K562 (cell line): ENCODE data around the gene TRAF3IP3. TPM values are rescaled to one million over a fixed set of nuclear protein-coding genes. Genes with fewer than 3 reads are reported as not detected.

Source experiments
- ARHGAP35 ChIP-seq: fragments of 450-650 bp; IDR thresholded peaks from 2 replicates; pipeline ENCODE4 v1.6.1; 2018; ENCODE audit not compliant: partially characterized antibody
- DDX20 ChIP-seq: fragments of 450-650 bp; IDR thresholded peaks from 2 replicates; pipeline ENCODE4 v1.6.1; 2016; ENCODE audit warnings: missing genetic modification characterization, low read depth, mild to moderate bottlenecking, missing compliant biosample characterization, moderate library complexity
- ETS2 ChIP-seq: IDR thresholded peaks from 2 replicates; pipeline ENCODE4 v1.6.1; 2016; ENCODE audit warnings: borderline replicate concordance, missing genetic modification characterization, mild to moderate bottlenecking, moderate library complexity, missing compliant biosample characterization; ENCODE audit not compliant: poor library complexity, severe bottlenecking
- GTF3C2 ChIP-seq: IDR thresholded peaks from 3 replicates; pipeline ENCODE4 v1.6.1; 2011; ENCODE audit warnings: borderline replicate concordance, mild to moderate bottlenecking, moderate library complexity; ENCODE audit not compliant: insufficient read length; ENCODE audit errors: extremely low read depth
- HMBOX1 ChIP-seq: sonication (generic); IDR thresholded peaks from 2 replicates; pipeline ENCODE4 v1.6.1; 2016
- ILF3 ChIP-seq: fragments of 450-650 bp; IDR thresholded peaks from 2 replicates; pipeline ENCODE4 v1.6.1; 2018; ENCODE audit warnings: antibody characterized with exemption, mild to moderate bottlenecking, moderate library complexity, borderline replicate concordance
- IRF9 ChIP-seq: fragments of 450-650 bp; IDR thresholded peaks from 2 replicates; pipeline ENCODE4 v1.6.1; 2016; ENCODE audit warnings: missing biosample characterization, missing genetic modification characterization
- KLF13 ChIP-seq: fragments of 450-650 bp; IDR thresholded peaks from 2 replicates; pipeline ENCODE4 v1.6.1; 2016; ENCODE audit warnings: missing genetic modification characterization, low read depth, mild to moderate bottlenecking, missing compliant biosample characterization, moderate library complexity, borderline replicate concordance
- NBN ChIP-seq: fragments of 450-650 bp; IDR thresholded peaks from 2 replicates; pipeline ENCODE4 v1.6.1; 2016; ENCODE audit warnings: low read depth, mild to moderate bottlenecking
- PML ChIP-seq: IDR thresholded peaks from 2 replicates; pipeline ENCODE4 v1.6.1; 2012; ENCODE audit warnings: low read length, inconsistent platforms
- PURB ChIP-seq: sonication (generic); formaldehyde crosslinking; IDR thresholded peaks from 2 replicates; pipeline ENCODE4 v1.9.0; 2021; ENCODE audit warnings: low read depth, mild to moderate bottlenecking, missing genetic modification reagents
- RAD21 ChIP-seq, 2 experiments: fragments of 250-450 bp in 1 of 2; fragments of 450-650 bp in 1 of 2; sonication (Bioruptor Pico) in 1 of 2; formaldehyde crosslinking in 1 of 2; IDR thresholded peaks in 1 of 2; conservative IDR thresholded peaks in 1 of 2; 2 replicates each; pipeline versions ENCODE4 v1.4.0 to v1.8.0; 2020 to 2022; ENCODE audit warnings: mild to moderate bottlenecking in 2 of 2, moderate library complexity in 1 of 2
- RB1 ChIP-seq: fragments of 450-650 bp; IDR thresholded peaks from 2 replicates; pipeline ENCODE4 v1.6.1; 2017; ENCODE audit warnings: low read depth, mild to moderate bottlenecking
- RHOXF2B ChIP-seq: fragments of 250-450 bp; sonication (Bioruptor Pico); conservative IDR thresholded peaks from 2 replicates; pipeline ENCODE4 v1.5.1; 2021
- SIN3A ChIP-seq, 2 experiments: fragments of 150-350 bp in 1 of 2; IDR thresholded peaks; 2 replicates each; pipeline ENCODE4 v1.6.1; 2011 to 2016; ENCODE audit warnings: borderline replicate concordance in 2 of 2, low read depth in 2 of 2, low read length in 2 of 2, mild to moderate bottlenecking in 2 of 2, moderate library complexity in 2 of 2; ENCODE audit not compliant: control insufficient read depth in 1 of 2
- SIN3B ChIP-seq: fragments of 450-650 bp; IDR thresholded peaks from 2 replicates; pipeline ENCODE4 v1.6.1; 2017; ENCODE audit warnings: low read depth, mild to moderate bottlenecking, moderate library complexity
- ZNF584 ChIP-seq: fragments of 200-800 bp; sonication (Bioruptor generic); IDR thresholded peaks from 2 replicates; pipeline ENCODE4 v1.6.1; 2016; ENCODE audit warnings: low read depth, mild to moderate bottlenecking, missing genetic modification characterization, missing compliant biosample characterization
- ZNF589 ChIP-seq: fragments of 200-800 bp; sonication (Bioruptor generic); IDR thresholded peaks from 2 replicates; pipeline ENCODE4 v1.6.1; 2016; ENCODE audit warnings: low read depth, missing genetic modification characterization, missing compliant biosample characterization
- polyA plus RNA-seq, 8 experiments: library from polyadenylated mRNA; depleted of rRNA in 4 of 8; stranded (reverse) in 5 of 8; unstranded in 3 of 8; fragments of >200 nt; fragmentation: Nextera tagmentation in 2 of 8; fragmentation: Illumina TruSeq in 1 of 8; extraction: Ambion mirVana in 2 of 8; extraction: Trizol in 1 of 8; gene quantifications; 2 replicates each; pipeline versions ENCODE4 v1.2.1 to v1.2.3, GENCODE V29; 2011 to 2014; ENCODE audit warnings: inconsistent platforms in 1 of 8, missing spikeins in 1 of 8
- total RNA-seq, 7 experiments: library from RNA; depleted of rRNA in 6 of 7; stranded (reverse); fragments of >200 nt in 6 of 7; fragmentation: Illumina TruSeq in 2 of 7; extraction: Trizol in 2 of 7; gene quantifications; 2 replicates each; pipeline versions ENCODE4 v1.2.1 to v1.2.3, GENCODE V29; 2011 to 2021; ENCODE audit warnings: low replicate concordance in 1 of 7

Gene TRAF3IP3
- total and polyA plus RNA-seq, 9 of the 15 experiments (the other 6 are each of a cell fraction or from before 2014, with no cell fraction given) = 0.06 to 1.1 (median 0.31) TPM

- TF ChIP-seq ILF3 (no peak), NBN (peak; percentile 97), PURB (no peak), RB1 (peak; percentile 59), SIN3A (IDR thresholded peaks at IDR 0.05; ENCODE audit: borderline replicate concordance in 2 of 2, control insufficient read depth in 1 of 2, low read depth in 2 of 2, low read length in 2 of 2) (peak; percentile 98 to 100), PML (no peak; the same call in 1 of the 2 replicates), DDX20 (tag) (no peak), RHOXF2B (CRISPR knock-in tag) (0 out of 2 replicates have a peak, but pooled peaks have one; percentile 33), SIN3B (peak; percentile 60), GTF3C2 (no peak), ARHGAP35 (no peak), ZNF589 (CRISPR knock-in tag) (no peak), IRF9 (no peak), RAD21 (CRISPR knock-in tag; conservative IDR thresholded peaks at IDR 0.05 in 1 of 2, IDR thresholded peaks at IDR 0.05 in 1 of 2) (peak; percentile 48 to 55), ETS2 (tag) (no peak), KLF13 (tag) (peak; percentile 99), HMBOX1 (peak; percentile 53), ZNF584 (CRISPR knock-in tag) (0 out of 2 replicates have a peak, but pooled peaks have one; percentile 52)
Measured at GRCh38 chr1:209827384-209828262, 71.8 kb downstream of the TRAF3IP3 start, which contains the start of gene UTP25 (continued).
